MG63 (cell line): ENCODE measurements around the gene GRIP2. TPM values are rescaled to one million over a fixed set of nuclear protein-coding genes. Genes with fewer than 3 reads are reported as not detected.
"Not testable (repeated sequence)": the region's sequence is repeated elsewhere in the genome, so short reads cannot be mapped to it uniquely, and the experiment has no call there.

Experiments used
- DNase-seq: peaks from one replicate; pipeline ENCODE4 v3.0.0-alpha.2; 2020
- H3K27me3 ChIP-seq: fragments of 250-450 bp; sonication (Bioruptor Pico); 2 replicates; pipeline ENCODE4 v1.5.1; 2020; ENCODE audit warnings: mild to moderate bottlenecking, moderate library complexity
- H3K36me3 ChIP-seq: fragments of 250-450 bp; sonication (Bioruptor Pico); 2 replicates; pipeline ENCODE4 v1.5.1; 2020; ENCODE audit warnings: mild to moderate bottlenecking, moderate library complexity
- H3K4me3 ChIP-seq: fragments of 250-450 bp; sonication (Bioruptor Pico); 2 replicates; pipeline ENCODE4 v1.5.1; 2020; ENCODE audit warnings: mild to moderate bottlenecking, moderate library complexity
- H3K9me3 ChIP-seq: fragments of 250-450 bp; sonication (Bioruptor Pico); 2 replicates; pipeline ENCODE4 v1.5.1; 2020; ENCODE audit warnings: mild to moderate bottlenecking, moderate library complexity
- total RNA-seq: library from RNA; depleted of rRNA; stranded (reverse); fragments of >200 nt; shearing (Covaris generic); gene quantifications from 2 replicates; pipeline ENCODE4 v1.2.3, GENCODE V29; 2014; ENCODE audit warnings: low replicate concordance

Gene GRIP2
- total RNA-seq, 1 experiment from 2014 or later, result not detected

- no peaks in the 10 kb centered on the region for H3K27me3 ChIP-seq
- DNase-seq, result no peak
- H3K4me3 ChIP-seq, result no peak overlapping the region
- H3K9me3 ChIP-seq, result no peaks in the 10 kb centered on the region
- no peaks in the 10 kb centered on the region for H3K36me3 ChIP-seq
Measured at GRCh38 chr3:14518432-14518802, 21.7 kb downstream of the GRIP2 start.

- H3K9me3 ChIP-seq, result no peaks in the 10 kb centered on the region
- no peak for DNase-seq
- no peak overlapping the region for H3K4me3 ChIP-seq
- H3K36me3 ChIP-seq, result no peaks in the 10 kb centered on the region
- H3K27me3 ChIP-seq, result no peaks in the 10 kb centered on the region
Measured at GRCh38 chr3:14517601-14518431, 22.3 kb downstream of the GRIP2 start.

GRCh38 chr3:14516738-14517345 is 23.3 kb downstream of the GRIP2 start:
- H3K27me3 ChIP-seq, result no peaks in the 10 kb centered on the region
- no peaks in the 10 kb centered on the region for H3K9me3 ChIP-seq
- H3K36me3 ChIP-seq, result no peaks in the 10 kb centered on the region
- no peak for DNase-seq
- H3K4me3 ChIP-seq, result no peak overlapping the region

GRCh38 chr3:14515526-14515925 is 24.6 kb downstream of the GRIP2 start:
- not testable (repeated sequence) for H3K36me3 ChIP-seq, H3K27me3 ChIP-seq, H3K9me3 ChIP-seq, DNase-seq, H3K4me3 ChIP-seq

GRCh38 chr3:14514323-14514720 is 25.8 kb downstream of the GRIP2 start:
- no peaks in the 10 kb centered on the region for H3K27me3 ChIP-seq
- H3K9me3 ChIP-seq, result no peaks in the 10 kb centered on the region
- no peaks in the 10 kb centered on the region for H3K36me3 ChIP-seq
- H3K4me3 ChIP-seq, result no peak overlapping the region
- DNase-seq, result no peak

- no peak for DNase-seq
- H3K27me3 ChIP-seq, result no peaks in the 10 kb centered on the region
Measured at GRCh38 chr3:14513566-14514322, 26.4 kb downstream of the GRIP2 start.

GRCh38 chr3:14512942-14513327 is 27.2 kb downstream of the GRIP2 start:
- no peak for DNase-seq
- no peak overlapping the region for H3K4me3 ChIP-seq
- no peaks in the 10 kb centered on the region for H3K27me3 ChIP-seq
- H3K9me3 ChIP-seq, result no peaks in the 10 kb centered on the region
- H3K36me3 ChIP-seq, result no peaks in the 10 kb centered on the region

More at GRCh38 chr3:14513566-14514322, 26.4 kb downstream of the GRIP2 start:
- no peak overlapping the region for H3K4me3 ChIP-seq
- no peaks in the 10 kb centered on the region for H3K9me3 ChIP-seq
- no peaks in the 10 kb centered on the region for H3K36me3 ChIP-seq

GRCh38 chr3:14512281-14512941 is 27.7 kb downstream of the GRIP2 start:
- no peaks in the 10 kb centered on the region for H3K9me3 ChIP-seq
- no peak for DNase-seq
- H3K27me3 ChIP-seq, result no peaks in the 10 kb centered on the region
- no peak overlapping the region for H3K4me3 ChIP-seq
- no peaks in the 10 kb centered on the region for H3K36me3 ChIP-seq

- no peak for DNase-seq
- no peaks in the 10 kb centered on the region for H3K27me3 ChIP-seq
- no peak overlapping the region for H3K4me3 ChIP-seq
- H3K9me3 ChIP-seq, result no peaks in the 10 kb centered on the region
- H3K36me3 ChIP-seq, result no peaks in the 10 kb centered on the region
Measured at GRCh38 chr3:14511623-14512280, 28.4 kb downstream of the GRIP2 start.

GRCh38 chr3:14510838-14511622 is 29.1 kb downstream of the GRIP2 start:
- DNase-seq, result no peak
- no peaks in the 10 kb centered on the region for H3K27me3 ChIP-seq
- no peaks in the 10 kb centered on the region for H3K36me3 ChIP-seq
- no peaks in the 10 kb centered on the region for H3K9me3 ChIP-seq
- no peak overlapping the region for H3K4me3 ChIP-seq

GRCh38 chr3:14509796-14510100 is 30.4 kb downstream of the GRIP2 start:
- no peak for DNase-seq
- Histone ChIP-seq H3K36me3 (no peaks in the 10 kb centered on the region), H3K27me3 (no peaks in the 10 kb centered on the region), H3K4me3 (no peak overlapping the region), H3K9me3 (no peaks in the 10 kb centered on the region)

GRCh38 chr3:14508966-14509795 is 31.0 kb downstream of the GRIP2 start:
- DNase-seq, result peak; percentile 37
- no peaks in the 10 kb centered on the region for H3K9me3 ChIP-seq
- no peak overlapping the region for H3K4me3 ChIP-seq
- no peaks in the 10 kb centered on the region for H3K36me3 ChIP-seq
- H3K27me3 ChIP-seq, result no peaks in the 10 kb centered on the region

GRCh38 chr3:14508505-14508819 is 31.7 kb downstream of the GRIP2 start:
- no peaks in the 10 kb centered on the region for H3K36me3 ChIP-seq
- DNase-seq, result no peak
- no peaks in the 10 kb centered on the region for H3K9me3 ChIP-seq
- no peaks in the 10 kb centered on the region for H3K27me3 ChIP-seq
- no peak overlapping the region for H3K4me3 ChIP-seq

- H3K27me3 ChIP-seq, result no peaks in the 10 kb centered on the region
- H3K9me3 ChIP-seq, result no peaks in the 10 kb centered on the region
- no peaks in the 10 kb centered on the region for H3K36me3 ChIP-seq
- H3K4me3 ChIP-seq, result no peak overlapping the region
- DNase-seq, result no peak
Measured at GRCh38 chr3:14507757-14508504, 32.2 kb downstream of the GRIP2 start.

GRCh38 chr3:14507305-14507741 is 32.8 kb downstream of the GRIP2 start:
- no peak for DNase-seq
- Histone ChIP-seq H3K4me3 (no peak overlapping the region), H3K9me3 (peaks cover 3% of the 10 kb centered on the region; the same call in 1 of the 2 replicates), H3K36me3 (no peaks in the 10 kb centered on the region), H3K27me3 (no peaks in the 10 kb centered on the region)
